GM11168 (cell line): ENCODE data around the gene ASF1A.

ENCODE experiments used
- in situ Hi-C: fragments of 300-500 bp; cut with MboI; formaldehyde crosslinking; loops from one replicate; pipeline ENCODE4 v1.12.0; 2022; ENCODE audit warnings: low sequenced_read_pairs; ENCODE audit not compliant: unreplicated experiment

The ASF1A gene

GRCh38 chr6:118912646-118913045 lies 18.7 kb downstream of the ASF1A start:
- in situ Hi-C loops = no loop called here

GRCh38 chr6:118913161-118913560 lies 19.2 kb downstream of the ASF1A start:
- in situ Hi-C loops = no loop called here

- in situ Hi-C loops = no loop called here
Measured at GRCh38 chr6:118914598-118914997, 20.6 kb downstream of the ASF1A start.

- in situ Hi-C loops = no loop called here
Measured at GRCh38 chr6:118917546-118918328, 23.8 kb downstream of the ASF1A start.

GRCh38 chr6:118918329-118918725 lies 24.4 kb downstream of the ASF1A start:
- in situ Hi-C loops = no loop called here

GRCh38 chr6:118921084-118921483 lies 27.1 kb downstream of the ASF1A start:
- in situ Hi-C loops = no loop called here

- in situ Hi-C loops = no loop called here
Measured at GRCh38 chr6:118923035-118923434, 29.1 kb downstream of the ASF1A start.

GRCh38 chr6:118930680-118931079 lies 36.7 kb downstream of the ASF1A start:
- in situ Hi-C loops = no loop called here

GRCh38 chr6:118931436-118931835 lies 37.5 kb downstream of the ASF1A start:
- in situ Hi-C loops = no loop called here

GRCh38 chr6:118932421-118932820 lies 38.5 kb downstream of the ASF1A start:
- in situ Hi-C loops = no loop called here

GRCh38 chr6:118933855-118934460 lies 40.0 kb downstream of the ASF1A start:
- in situ Hi-C loops = no loop called here

GRCh38 chr6:118934461-118935330 lies 40.7 kb downstream of the ASF1A start, which contains the start of gene MCM9:
TSS of gene MCM9 (minus strand) at chr6:118935159. CDS start at chr6:118931723, 3,436 bp downstream.
- in situ Hi-C loops = no loop called here

- in situ Hi-C loops = no loop called here
Measured at GRCh38 chr6:118935331-118935668, 41.3 kb downstream of the ASF1A start.

- in situ Hi-C loops = no loop called here
Measured at GRCh38 chr6:118935978-118936703, 42.2 kb downstream of the ASF1A start.

- in situ Hi-C loops = no loop called here
Measured at GRCh38 chr6:118939683-118940082, 45.7 kb downstream of the ASF1A start.

- in situ Hi-C loops = no loop called here
Measured at GRCh38 chr6:118940770-118941169, 46.8 kb downstream of the ASF1A start.

- in situ Hi-C loops = no loop called here
Measured at GRCh38 chr6:118945217-118945616, 51.3 kb downstream of the ASF1A start.

- in situ Hi-C loops = no loop called here
Measured at GRCh38 chr6:118952683-118953082, 58.7 kb downstream of the ASF1A start.

GRCh38 chr6:118953391-118953790 lies 59.4 kb downstream of the ASF1A start:
- in situ Hi-C loops = no loop called here
